Keratinocyte (primary cell): Measurements from ENCODE around the gene OGT. TPM values are rescaled to one million over a fixed set of nuclear protein-coding genes. Genes with fewer than 3 reads are reported as not detected.

Experiments
- DNase-seq: peaks from one replicate; pipeline ENCODE4 v3.0.0-alpha.2; 2011; ENCODE audit warnings: low read depth, missing footprints, low spot score
- FAIRE-seq: peaks from 2 replicates; lab custom pipeline; 2011; peaks lifted over from hg19 to GRCh38; lab: Jason Lieb, UNC
- H2AFZ ChIP-seq: 2 replicates; pipeline ENCODE4 v1.6.0; 2012; ENCODE audit warnings: low read length, control low read depth, inconsistent platforms; ENCODE audit not compliant: control insufficient read depth
- H3K27ac ChIP-seq: 2 replicates; pipeline ENCODE4 v1.5.1; 2011; ENCODE audit warnings: low read length; ENCODE audit not compliant: control insufficient read depth, insufficient read depth
- H3K27me3 ChIP-seq: 3 replicates; pipeline ENCODE4 v1.6.0; 2011; ENCODE audit warnings: low read length; ENCODE audit not compliant: control insufficient read depth, insufficient read depth; ENCODE audit errors: extremely low read depth
- H3K36me3 ChIP-seq, 2 experiments: 2 replicates in 1 of 2; 3 replicates in 1 of 2; pipeline ENCODE4 v1.5.1; 2011; ENCODE audit warnings: low read length in 2 of 2, mild to moderate bottlenecking in 1 of 2; ENCODE audit not compliant: control insufficient read depth in 2 of 2, insufficient read depth in 2 of 2; ENCODE audit errors: extremely low read depth in 1 of 2
- H3K4me1 ChIP-seq: 3 replicates; pipeline ENCODE4 v1.5.1; 2011; ENCODE audit warnings: low read length; ENCODE audit not compliant: control insufficient read depth, insufficient read depth; ENCODE audit errors: extremely low read depth
- H3K4me2 ChIP-seq: 3 replicates; pipeline ENCODE4 v1.6.0; 2011; ENCODE audit warnings: low read depth, low read length; ENCODE audit not compliant: control insufficient read depth, insufficient read depth; ENCODE audit errors: extremely low read depth
- H3K4me3 ChIP-seq, 3 experiments: fragments of 200-600 bp in 1 of 3; sonication (generic) in 1 of 3; 2 replicates in 2 of 3; 3 replicates in 1 of 3; pipeline ENCODE4 v1.5.1; 2011 to 2016; ENCODE audit warnings: low read length in 3 of 3, mild to moderate bottlenecking in 3 of 3, control low read depth in 2 of 3, inconsistent platforms in 1 of 3, low read depth in 1 of 3, mixed read lengths in 1 of 3, mixed run types in 1 of 3, moderate library complexity in 1 of 3; ENCODE audit not compliant: control insufficient read depth in 2 of 3, insufficient read depth in 2 of 3; ENCODE audit errors: extremely low read depth in 1 of 3
- H3K79me2 ChIP-seq: 2 replicates; pipeline ENCODE4 v1.6.0; 2012; ENCODE audit warnings: low read length; ENCODE audit not compliant: control insufficient read depth, insufficient read depth
- H3K9ac ChIP-seq: 3 replicates; pipeline ENCODE4 v1.6.0; 2011; ENCODE audit warnings: low read length; ENCODE audit not compliant: control insufficient read depth, insufficient read depth; ENCODE audit errors: extremely low read depth
- H3K9me1 ChIP-seq: 3 replicates; pipeline ENCODE4 v1.6.0; 2011; ENCODE audit warnings: low read length; ENCODE audit not compliant: control insufficient read depth, insufficient read depth; ENCODE audit errors: extremely low read depth
- H3K9me3 ChIP-seq: 2 replicates; pipeline ENCODE4 v1.5.1; 2012; ENCODE audit warnings: low read depth, low read length; ENCODE audit not compliant: control insufficient read depth
- H4K20me1 ChIP-seq: 3 replicates; pipeline ENCODE4 v1.6.0; 2011; ENCODE audit warnings: low read length; ENCODE audit not compliant: control insufficient read depth, insufficient read depth; ENCODE audit errors: extremely low read depth
- EZH2 ChIP-seq: IDR thresholded peaks from one replicate; pipeline ENCODE4 v1.6.1; 2012; ENCODE audit warnings: inconsistent platforms, mild to moderate bottlenecking, low read length, moderate library complexity
- dilution Hi-C: fragments of 300-500 bp; cut with MboI; formaldehyde crosslinking; loops from one replicate; pipeline ENCODE4 v1.7.0; 2020; ENCODE audit warnings: low sequenced_read_pairs; ENCODE audit not compliant: extremely low pct_ligation_motif_present
- polyA plus RNA-seq, 5 experiments: library from polyadenylated mRNA; depleted of rRNA in 3 of 5; stranded (reverse) in 3 of 5; stranded (forward) in 1 of 5; unstranded in 1 of 5; fragments of >200 nt; gene quantifications; 1 replicate in 1 of 5; 2 replicates in 3 of 5; 3 replicates in 1 of 5; pipeline versions ENCODE4 v1.2.1 to v1.2.3, GENCODE V29; 2011 to 2012; ENCODE audit warnings: missing spikeins in 2 of 5, low read depth in 1 of 5, low replicate concordance in 1 of 5
- TF ChIP-seq, protein P1 (sequence below), 3 experiments: IDR thresholded peaks in 1 of 3; conservative IDR thresholded peaks in 1 of 3; optimal IDR thresholded peaks in 1 of 3; 2 replicates in 2 of 3; 3 replicates in 1 of 3; pipeline versions ENCODE3 to v1.5.1; 2011; ENCODE audit warnings: low read length in 3 of 3, mild to moderate bottlenecking in 3 of 3, moderate library complexity in 2 of 3, control low read depth in 1 of 3, inconsistent platforms in 1 of 3; ENCODE audit not compliant: insufficient read depth in 2 of 3; ENCODE audit errors: extremely low read depth in 1 of 3

The OGT gene
- polyA plus RNA-seq, 1 donor (not counting 4 experiments of a cell fraction or from before 2014, with no cell fraction given) = 136 TPM

DNA sequence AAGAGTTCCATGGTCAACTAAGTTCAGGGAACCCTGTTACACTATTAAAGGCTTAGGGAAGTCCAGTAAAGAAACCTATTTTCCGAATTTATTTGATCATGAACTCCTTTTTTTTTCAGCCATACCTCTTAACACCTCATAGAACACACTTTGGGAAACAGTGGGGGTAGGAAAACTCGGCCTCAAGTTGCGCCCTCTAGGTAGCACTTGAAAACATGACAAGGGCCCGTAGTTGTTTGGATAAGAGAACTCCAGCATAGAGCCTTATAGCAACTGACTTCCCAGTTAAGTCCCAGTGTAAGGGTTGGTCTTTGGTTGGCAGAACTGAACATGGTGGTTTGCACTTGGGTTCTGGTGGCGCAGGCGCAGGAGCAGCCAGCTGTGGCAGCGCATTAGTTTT, 14.4 kb downstream of the OGT start:
- H3K4me3 ChIP-seq = no peak overlapping the region
- FAIRE-seq = no peak
- H3K9me1 ChIP-seq = no peaks in the 10 kb centered on the region
- H2AFZ ChIP-seq = no peak overlapping the region
- H3K9me3 ChIP-seq = no peaks in the 10 kb centered on the region
- no peak overlapping the region for H3K9ac ChIP-seq
- peaks cover 21% of the 10 kb centered on the region for H4K20me1 ChIP-seq
- H3K4me1 ChIP-seq = peaks cover 12% of the 10 kb centered on the region
- no peak for DNase-seq
- no peaks in the 10 kb centered on the region for H3K27me3 ChIP-seq
- no peak overlapping the region for H3K4me2 ChIP-seq
- dilution Hi-C loops = no loop called here
- peaks cover 2 to 20% of the 10 kb centered on the region in 2 experiments for H3K36me3 ChIP-seq
- H3K79me2 ChIP-seq = peaks cover 44% of the 10 kb centered on the region
- TF ChIP-seq, protein P1, sequence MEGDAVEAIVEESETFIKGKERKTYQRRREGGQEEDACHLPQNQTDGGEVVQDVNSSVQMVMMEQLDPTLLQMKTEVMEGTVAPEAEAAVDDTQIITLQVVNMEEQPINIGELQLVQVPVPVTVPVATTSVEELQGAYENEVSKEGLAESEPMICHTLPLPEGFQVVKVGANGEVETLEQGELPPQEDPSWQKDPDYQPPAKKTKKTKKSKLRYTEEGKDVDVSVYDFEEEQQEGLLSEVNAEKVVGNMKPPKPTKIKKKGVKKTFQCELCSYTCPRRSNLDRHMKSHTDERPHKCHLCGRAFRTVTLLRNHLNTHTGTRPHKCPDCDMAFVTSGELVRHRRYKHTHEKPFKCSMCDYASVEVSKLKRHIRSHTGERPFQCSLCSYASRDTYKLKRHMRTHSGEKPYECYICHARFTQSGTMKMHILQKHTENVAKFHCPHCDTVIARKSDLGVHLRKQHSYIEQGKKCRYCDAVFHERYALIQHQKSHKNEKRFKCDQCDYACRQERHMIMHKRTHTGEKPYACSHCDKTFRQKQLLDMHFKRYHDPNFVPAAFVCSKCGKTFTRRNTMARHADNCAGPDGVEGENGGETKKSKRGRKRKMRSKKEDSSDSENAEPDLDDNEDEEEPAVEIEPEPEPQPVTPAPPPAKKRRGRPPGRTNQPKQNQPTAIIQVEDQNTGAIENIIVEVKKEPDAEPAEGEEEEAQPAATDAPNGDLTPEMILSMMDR (optimal IDR thresholded peaks at IDR 0.05 in 1 of 3, IDR thresholded peaks at IDR 0.05 in 1 of 3, conservative IDR thresholded peaks at IDR 0.05 in 1 of 3; ENCODE audit: extremely low read depth in 1 of 3, insufficient read depth in 2 of 3, low read length in 3 of 3) = no peak
- TF ChIP-seq EZH2 = no peak
- no peak overlapping the region for H3K27ac ChIP-seq

DNA sequence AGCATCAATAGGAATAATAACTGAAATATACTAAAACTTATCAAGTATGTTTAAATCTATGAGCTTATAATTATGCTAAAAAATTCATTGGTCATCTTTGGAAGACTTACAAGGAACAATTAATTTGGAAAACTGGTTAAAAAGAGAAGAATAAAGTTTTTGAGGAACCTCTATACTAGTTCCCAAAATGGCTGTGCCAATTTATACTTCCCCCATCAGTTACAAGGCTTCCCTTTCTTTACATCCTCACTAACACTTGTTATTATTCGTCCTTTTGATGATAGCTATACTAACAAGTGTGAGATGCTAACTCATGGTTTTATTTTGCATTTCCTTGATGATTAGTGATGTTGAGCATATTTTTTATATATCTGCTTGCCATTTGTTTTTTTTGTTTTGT, 17.1 kb downstream of the OGT start:
- Histone ChIP-seq H3K27ac (no peak overlapping the region), H2AFZ (no peak overlapping the region), H3K9ac (no peak overlapping the region), H4K20me1 (peaks cover 11% of the 10 kb centered on the region), H3K9me3 (no peaks in the 10 kb centered on the region), H3K4me3 (no peak overlapping the region), H3K36me3 (peaks cover 2 to 15% of the 10 kb centered on the region in 2 experiments), H3K4me1 (no peaks in the 10 kb centered on the region), H3K79me2 (peaks cover 26% of the 10 kb centered on the region), H3K9me1 (no peaks in the 10 kb centered on the region), H3K4me2 (no peak overlapping the region), H3K27me3 (no peaks in the 10 kb centered on the region)
- no peak for DNase-seq
- dilution Hi-C loops = no loop called here
- TF ChIP-seq, protein P1 (optimal IDR thresholded peaks at IDR 0.05 in 1 of 3, IDR thresholded peaks at IDR 0.05 in 1 of 3, conservative IDR thresholded peaks at IDR 0.05 in 1 of 3; ENCODE audit: extremely low read depth in 1 of 3, insufficient read depth in 2 of 3, low read length in 3 of 3) = no peak
- no peak for TF ChIP-seq EZH2
- no peak for FAIRE-seq
